Fibroblast of lung (primary cell): Measurements from ENCODE around the gene CREM. TPM values are rescaled to one million over a fixed set of nuclear protein-coding genes. Genes with fewer than 3 reads are reported as not detected.

Source experiments
- DNase-seq, 2 donors: peaks; one replicate each; pipeline versions ENCODE4 v3.0.0 to v3.0.0-alpha.2; 2010; ENCODE audit warnings: low read depth in 2 of 2
- H2AFZ ChIP-seq: 2 replicates; pipeline ENCODE4 v1.5.1; 2012; ENCODE audit warnings: low read length, control low read depth, inconsistent platforms
- H3K27ac ChIP-seq: 2 replicates; pipeline ENCODE4 v1.5.1; 2011; ENCODE audit warnings: low read length, control low read depth; ENCODE audit not compliant: insufficient read depth
- H3K27me3 ChIP-seq: 2 replicates; pipeline ENCODE4 v1.5.1; 2011; ENCODE audit warnings: mild to moderate bottlenecking, low read length; ENCODE audit not compliant: control insufficient read depth, insufficient read depth
- H3K36me3 ChIP-seq: 2 replicates; pipeline ENCODE4 v1.5.1; 2011; ENCODE audit warnings: low read length; ENCODE audit not compliant: control insufficient read depth, insufficient read depth
- H3K4me1 ChIP-seq: 2 replicates; pipeline ENCODE4 v1.5.1; 2011; ENCODE audit warnings: low read length; ENCODE audit not compliant: control insufficient read depth, insufficient read depth; ENCODE audit errors: extremely low read depth
- H3K4me2 ChIP-seq: 2 replicates; pipeline ENCODE4 v1.5.1; 2011; ENCODE audit warnings: low read length, control low read depth; ENCODE audit not compliant: insufficient read depth; ENCODE audit errors: extremely low read depth
- H3K4me3 ChIP-seq, 4 experiments: fragments of 200-600 bp in 1 of 4; sonication (generic) in 1 of 4; replicated peaks in 1 of 4; 2 replicates each; pipeline ENCODE4 v1.5.1; 2011 to 2016; ENCODE audit warnings: low read length in 4 of 4, low read depth in 3 of 4, mild to moderate bottlenecking in 3 of 4, control low read depth in 2 of 4, inconsistent platforms in 1 of 4, mixed read lengths in 1 of 4; ENCODE audit not compliant: insufficient read depth in 1 of 4; ENCODE audit errors: control extremely low read depth in 1 of 4
- H3K79me2 ChIP-seq: 2 replicates; pipeline ENCODE4 v1.5.1; 2012; ENCODE audit warnings: mild to moderate bottlenecking, low read length, inconsistent platforms; ENCODE audit not compliant: control insufficient read depth, insufficient read depth
- H3K9ac ChIP-seq: 2 replicates; pipeline ENCODE4 v1.5.1; 2011; ENCODE audit warnings: mild to moderate bottlenecking, low read length, control low read depth; ENCODE audit not compliant: insufficient read depth
- H3K9me3 ChIP-seq: 2 replicates; pipeline ENCODE4 v1.5.1; 2012; ENCODE audit warnings: low read depth, low read length; ENCODE audit not compliant: control insufficient read depth, insufficient read depth
- H4K20me1 ChIP-seq: 2 replicates; pipeline ENCODE4 v1.5.1; 2011; ENCODE audit warnings: low read length; ENCODE audit not compliant: control insufficient read depth, insufficient read depth; ENCODE audit errors: extremely low read depth
- CTCF ChIP-seq, 2 donors: IDR thresholded peaks in 1 of 2; conservative IDR thresholded peaks in 1 of 2; 1 replicate in 1 of 2; 2 replicates in 1 of 2; pipeline ENCODE4 v1.5.1; 2011 to 2012; ENCODE audit warnings: low read length in 2 of 2, control low read depth in 1 of 2, inconsistent platforms in 1 of 2, low read depth in 1 of 2, mild to moderate bottlenecking in 1 of 2
- EZH2 ChIP-seq: IDR thresholded peaks from 2 replicates; pipeline ENCODE4 v1.5.1; 2012; ENCODE audit warnings: low read length, control low read depth, mild to moderate bottlenecking; ENCODE audit errors: missing control alignments
- polyA plus RNA-seq, 2 donors: library from polyadenylated mRNA; depleted of rRNA in 1 of 2; stranded (reverse) in 1 of 2; unstranded in 1 of 2; fragments of >200 nt; gene quantifications; 2 replicates each; pipeline ENCODE4 v1.2.1, GENCODE V29; 2011 to 2012; ENCODE audit warnings: missing spikeins in 1 of 2
- total RNA-seq: library from RNA; depleted of rRNA; stranded (reverse); fragments of >200 nt; gene quantifications from 2 replicates; pipeline ENCODE4 v1.2.1, GENCODE V29; 2014

The CREM gene
- total and polyA plus RNA-seq, 2 donors (not counting 1 experiment from before 2014, with no cell fraction given): 29.9 to 32.1 TPM

- H3K9ac ChIP-seq: no peak overlapping the region
- TF ChIP-seq EZH2 (no peak), CTCF (conservative IDR thresholded peaks at IDR 0.05 in 1 of 2, IDR thresholded peaks at IDR 0.05 in 1 of 2; ENCODE audit: low read depth in 1 of 2, low read length in 2 of 2) (no peak)
- no peaks in the 10 kb centered on the region for H3K9me3 ChIP-seq
- no peaks in the 10 kb centered on the region for H3K36me3 ChIP-seq
- H3K4me1 ChIP-seq: peaks cover 3% of the 10 kb centered on the region
- H3K4me2 ChIP-seq: no peak overlapping the region
- no peaks in the 10 kb centered on the region for H4K20me1 ChIP-seq
- H3K27me3 ChIP-seq: no peaks in the 10 kb centered on the region
- no peaks in the 10 kb centered on the region for H3K79me2 ChIP-seq
- no peak overlapping the region for H3K4me3 ChIP-seq
- no peak for DNase-seq
- no peak overlapping the region for H2AFZ ChIP-seq
- no peak overlapping the region for H3K27ac ChIP-seq
These were observed 62.3 kb downstream of the CREM start for GRCh38 chr10:35188954-35189353.

- H3K36me3 ChIP-seq: no peaks in the 10 kb centered on the region
- H3K4me1 ChIP-seq: peaks cover 3% of the 10 kb centered on the region
- no peak overlapping the region for H3K4me3 ChIP-seq
- H2AFZ ChIP-seq: peak overlapping the region; percentile 50
- DNase-seq: peak in 1 of 2 donors; percentile 29
- H3K27me3 ChIP-seq: no peaks in the 10 kb centered on the region
- H3K9me3 ChIP-seq: no peaks in the 10 kb centered on the region
- TF ChIP-seq CTCF (conservative IDR thresholded peaks at IDR 0.05 in 1 of 2, IDR thresholded peaks at IDR 0.05 in 1 of 2; ENCODE audit: low read depth in 1 of 2, low read length in 2 of 2): no peak
- H3K79me2 ChIP-seq: no peaks in the 10 kb centered on the region
- H4K20me1 ChIP-seq: no peaks in the 10 kb centered on the region
- H3K4me2 ChIP-seq: no peak overlapping the region
- H3K27ac ChIP-seq: peak overlapping the region; percentile 38
- H3K9ac ChIP-seq: no peak overlapping the region
These were observed 64.9 kb downstream of the CREM start for GRCh38 chr10:35191523-35191922.

GRCh38 chr10:35192645-35193249, 66.1 kb downstream of the CREM start:
- no peak for DNase-seq
- TF ChIP-seq CTCF (conservative IDR thresholded peaks at IDR 0.05 in 1 of 2, IDR thresholded peaks at IDR 0.05 in 1 of 2; ENCODE audit: low read depth in 1 of 2, low read length in 2 of 2) (no peak), EZH2 (no peak)
- Histone ChIP-seq H3K36me3 (no peaks in the 10 kb centered on the region), H2AFZ (no peak overlapping the region), H4K20me1 (no peaks in the 10 kb centered on the region), H3K4me1 (peaks cover 3% of the 10 kb centered on the region), H3K9ac (no peak overlapping the region), H3K4me3 (no peak overlapping the region), H3K27me3 (no peaks in the 10 kb centered on the region), H3K27ac (no peak overlapping the region), H3K79me2 (no peaks in the 10 kb centered on the region), H3K9me3 (no peaks in the 10 kb centered on the region), H3K4me2 (no peak overlapping the region)
